ENCODE data around the gene MICAL3.

GRCh38 chr22:17830043-17830961 lies 194.1 kb downstream of the MICAL3 start:
- TF ChIP-seq POLR2AphosphoS5 (IDR thresholded peaks at IDR 0.05; ENCODE audit: low read depth, low read length) = no peak
- TF ChIP-seq SIN3A (IDR thresholded peaks at IDR 0.05; ENCODE audit: borderline replicate concordance, insufficient read depth, low read length) = no peak
- no peak for TF ChIP-seq TAF1 (IDR thresholded peaks at IDR 0.05; ENCODE audit: borderline replicate concordance, insufficient read depth, low read length)
- no peak for TF ChIP-seq REST (IDR thresholded peaks at IDR 0.05; ENCODE audit: insufficient read depth in 1 of 2, low read depth in 2 of 2, low read length in 2 of 2)

Data from PFSK-1 (cell line).